Fibroblast of villous mesenchyme (primary cell): ENCODE results near the gene EPB41L2. TPM values are rescaled to one million over a fixed set of nuclear protein-coding genes. Genes with fewer than 3 reads are reported as not detected.
"Not testable (repeated sequence)": the region's sequence is repeated elsewhere in the genome, so short reads cannot be mapped to it uniquely, and the experiment has no call there.

Experiments used
- DNase-seq: peaks from one replicate; pipeline ENCODE4 v3.0.0-alpha.2; 2010; ENCODE audit warnings: low read depth
- H3K4me3 ChIP-seq: 2 replicates; pipeline ENCODE4 v1.5.1; 2011; ENCODE audit warnings: low read depth, mild to moderate bottlenecking, low read length
- CTCF ChIP-seq: IDR thresholded peaks from 2 replicates; pipeline ENCODE4 v1.5.1; 2012; ENCODE audit warnings: low read depth, mild to moderate bottlenecking, low read length; ENCODE audit not compliant: insufficient read depth
- total RNA-seq: library from RNA; depleted of rRNA; stranded (reverse); fragments of >200 nt; gene quantifications from 2 replicates; pipeline ENCODE4 v1.2.3, GENCODE V29; 2012

The EPB41L2 gene
- total RNA-seq, 1 donor = 40.2 TPM

GRCh38 chr6:130811932-130812331 lies 251.1 kb downstream of the EPB41L2 start:
- DNase-seq = no peak
- no peak for TF ChIP-seq CTCF
- no peak overlapping the region for H3K4me3 ChIP-seq

GRCh38 chr6:130810307-130811030 lies 252.6 kb downstream of the EPB41L2 start:
- no peak overlapping the region for H3K4me3 ChIP-seq
- no peak for TF ChIP-seq CTCF
- DNase-seq = peak; percentile 32

GRCh38 chr6:130801368-130801767 lies 261.7 kb downstream of the EPB41L2 start:
- not testable (repeated sequence) for DNase-seq, H3K4me3 ChIP-seq

GRCh38 chr6:130797061-130797460 lies 266.0 kb downstream of the EPB41L2 start:
- DNase-seq = no peak
- no peak overlapping the region for H3K4me3 ChIP-seq
- TF ChIP-seq CTCF = no peak

- no peak for TF ChIP-seq CTCF
- peak; percentile 14 for DNase-seq
- H3K4me3 ChIP-seq = no peak overlapping the region
Observed at GRCh38 chr6:130796313-130796905, 266.6 kb downstream of the EPB41L2 start.

GRCh38 chr6:130794738-130795137 lies 268.3 kb downstream of the EPB41L2 start:
- no peak overlapping the region for H3K4me3 ChIP-seq
- no peak for TF ChIP-seq CTCF
- DNase-seq = no peak

GRCh38 chr6:130794010-130794697 lies 268.9 kb downstream of the EPB41L2 start:
- no peak for TF ChIP-seq CTCF
- no peak overlapping the region for H3K4me3 ChIP-seq
- DNase-seq = no peak
